HepG2 (cell line): ENCODE data around the gene HLF. TPM values are rescaled to one million over a fixed set of nuclear protein-coding genes. Genes with fewer than 3 reads are reported as not detected.

Experiments used
- ATF3 ChIP-seq: sonication (generic); formaldehyde crosslinking; IDR thresholded peaks from 2 replicates; pipeline ENCODE4 v1.4.0; 2020; ENCODE audit warnings: missing genetic modification reagents
- BRF2 ChIP-seq: sonication (generic); formaldehyde crosslinking; IDR thresholded peaks from 2 replicates; pipeline ENCODE4 v1.8.1; 2022; ENCODE audit warnings: mild to moderate bottlenecking, missing genetic modification reagents
- HMGXB3 ChIP-seq: sonication (generic); formaldehyde crosslinking; IDR thresholded peaks from 2 replicates; pipeline ENCODE4 v1.4.0; 2020; ENCODE audit warnings: missing genetic modification reagents, borderline replicate concordance
- KDM2A ChIP-seq: sonication (generic); formaldehyde crosslinking; IDR thresholded peaks from 2 replicates; pipeline ENCODE4 v1.4.0; 2020; ENCODE audit warnings: low read depth, missing genetic modification reagents, borderline replicate concordance
- MAZ ChIP-seq, 2 experiments: sonication (generic) in 1 of 2; formaldehyde crosslinking in 1 of 2; IDR thresholded peaks; 2 replicates each; pipeline versions ENCODE4 v1.5.0 to v1.6.1; 2012 to 2020; ENCODE audit warnings: low read depth in 2 of 2, mild to moderate bottlenecking in 2 of 2, borderline replicate concordance in 1 of 2, improper control_type of control experiment in 1 of 2, low read length in 1 of 2, missing genetic modification reagents in 1 of 2, moderate library complexity in 1 of 2
- PAWR ChIP-seq: sonication (generic); formaldehyde crosslinking; IDR thresholded peaks from 2 replicates; pipeline ENCODE4 v1.4.0; 2020; ENCODE audit warnings: missing genetic modification reagents, mild to moderate bottlenecking, borderline replicate concordance
- RERE ChIP-seq: IDR thresholded peaks from 2 replicates; pipeline ENCODE4 v1.6.1; 2016; ENCODE audit warnings: low read depth, missing genetic modification reagents, missing compliant biosample characterization
- ZHX1 ChIP-seq: sonication (generic); formaldehyde crosslinking; IDR thresholded peaks from 2 replicates; pipeline ENCODE4 v1.8.1; 2022; ENCODE audit warnings: low read depth, mild to moderate bottlenecking, missing genetic modification reagents
- ZNF225 ChIP-seq: sonication (generic); formaldehyde crosslinking; IDR thresholded peaks from 2 replicates; pipeline ENCODE4 v1.4.0; 2020; ENCODE audit warnings: mild to moderate bottlenecking, missing genetic modification reagents
- ZNF75D ChIP-seq: sonication (generic); formaldehyde crosslinking; IDR thresholded peaks from 2 replicates; pipeline ENCODE4 v1.8.1; 2023; ENCODE audit warnings: missing genetic modification reagents, mild to moderate bottlenecking, borderline replicate concordance
- ZNF782 ChIP-seq: sonication (generic); formaldehyde crosslinking; IDR thresholded peaks from 2 replicates; pipeline ENCODE4 v1.4.0; 2020; ENCODE audit warnings: missing genetic modification reagents, mild to moderate bottlenecking, borderline replicate concordance
- polyA plus RNA-seq, 8 experiments: library from polyadenylated mRNA; depleted of rRNA in 3 of 8; stranded (reverse) in 7 of 8; unstranded in 1 of 8; fragments of >200 nt; fragmentation: Illumina TruSeq in 4 of 8; extraction: Trizol in 4 of 8; gene quantifications; 2 replicates each; pipeline versions ENCODE4 v1.2.1 to v1.2.3, GENCODE V29; 2011 to 2016; ENCODE audit warnings: low read depth in 4 of 8, missing spikeins in 1 of 8, mixed read lengths in 1 of 8; ENCODE audit not compliant: insufficient read depth in 1 of 8
- total RNA-seq, 5 experiments: library from RNA; depleted of rRNA; stranded (reverse); fragments of >200 nt; fragmentation: Illumina TruSeq; extraction: Trizol; gene quantifications; 2 replicates each; pipeline ENCODE4 v1.2.3, GENCODE V29; 2016; ENCODE audit warnings: low read depth in 1 of 5

Gene HLF
- total and polyA plus RNA-seq, 2 of the 13 experiments (the other 11 are each of a cell fraction or from before 2014, with no cell fraction given): 202 to 346 TPM

- TF ChIP-seq ZNF75D (no peak), ZHX1 (CRISPR knock-in tag) (no peak; the same call in 1 of the 2 replicates), ATF3 (peak; percentile 100), HMGXB3 (peak; percentile 79), ZNF225 (CRISPR knock-in tag) (no peak), RERE (peak; percentile 97), KDM2A (CRISPR knock-in tag) (no peak), ZNF782 (CRISPR knock-in tag) (no peak), MAZ (IDR thresholded peaks at IDR 0.05; ENCODE audit: borderline replicate concordance, low read depth, low read length) (peak; percentile 19), MAZ (CRISPR knock-in tag; IDR thresholded peaks at IDR 0.05; ENCODE audit: low read depth) (peak; percentile 49; the same call in 1 of the 2 replicates), BRF2 (CRISPR knock-in tag) (peak; percentile 93), PAWR (CRISPR knock-in tag) (no peak)
These were observed 22.2 kb downstream of the HLF start (continued) for GRCh38 chr17:55286681-55287589.
